GM19193 (cell line): ENCODE results near the gene TMEM242.

Experiments
- POLR2A ChIP-seq: IDR thresholded peaks from 4 replicates; pipeline ENCODE4 v1.6.1; 2011; ENCODE audit not compliant: insufficient read depth, insufficient read length; ENCODE audit errors: extremely low read depth

TMEM242 gene

GRCh38 chr6:157270308-157270707 is 53.0 kb downstream of the TMEM242 start:
- TF ChIP-seq POLR2A, result no peak

DNA sequence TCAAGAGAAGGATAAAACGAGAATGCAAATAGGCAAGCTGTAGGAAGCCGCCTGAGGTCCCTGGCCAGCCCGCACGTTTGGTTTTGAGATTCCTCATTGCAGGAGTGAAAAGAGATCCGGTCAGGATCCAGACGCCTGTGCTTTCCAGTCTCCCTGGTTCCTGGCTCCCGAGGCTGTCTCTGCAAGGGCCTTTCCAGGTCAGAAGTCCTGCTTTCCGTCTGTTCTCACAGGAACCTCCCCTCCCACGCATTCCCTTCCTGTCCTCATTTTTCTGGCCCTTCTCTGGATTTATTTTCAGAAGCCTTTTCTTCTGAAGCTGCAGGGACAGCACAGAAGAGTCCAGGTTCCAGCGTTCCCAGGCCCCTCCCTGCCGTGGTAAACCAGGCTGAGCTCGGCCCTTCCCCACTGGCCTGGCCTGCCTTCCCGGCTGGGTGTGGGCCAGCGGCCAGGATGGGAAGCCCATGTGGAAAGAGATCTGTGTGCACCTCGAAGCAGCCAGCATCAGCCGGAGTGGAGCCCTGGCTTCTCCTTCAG is 54.0 kb downstream of the TMEM242 start:
- TF ChIP-seq POLR2A, result no peak

DNA sequence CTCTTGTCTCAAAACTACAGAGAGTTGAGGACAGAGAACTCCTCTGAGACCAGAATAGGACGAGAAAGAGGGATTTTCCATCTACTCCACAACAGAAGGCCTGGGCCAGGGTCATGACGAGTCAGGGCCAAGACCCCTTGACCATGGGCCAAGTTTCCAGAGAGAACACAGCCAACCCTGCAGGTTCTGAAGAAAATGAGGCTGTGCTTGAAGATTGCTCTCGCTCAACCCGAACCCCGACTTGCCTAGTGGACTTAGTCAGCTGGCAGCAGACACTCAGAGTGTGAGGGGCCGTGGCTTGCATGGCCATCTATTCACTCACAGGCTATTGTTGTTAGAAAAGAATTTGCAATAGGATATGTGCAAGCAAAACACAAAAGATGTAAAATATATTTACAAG is 54.5 kb downstream of the TMEM242 start:
- no peak for TF ChIP-seq POLR2A

GRCh38 chr6:157268396-157268795 is 54.9 kb downstream of the TMEM242 start:
- no peak for TF ChIP-seq POLR2A

DNA sequence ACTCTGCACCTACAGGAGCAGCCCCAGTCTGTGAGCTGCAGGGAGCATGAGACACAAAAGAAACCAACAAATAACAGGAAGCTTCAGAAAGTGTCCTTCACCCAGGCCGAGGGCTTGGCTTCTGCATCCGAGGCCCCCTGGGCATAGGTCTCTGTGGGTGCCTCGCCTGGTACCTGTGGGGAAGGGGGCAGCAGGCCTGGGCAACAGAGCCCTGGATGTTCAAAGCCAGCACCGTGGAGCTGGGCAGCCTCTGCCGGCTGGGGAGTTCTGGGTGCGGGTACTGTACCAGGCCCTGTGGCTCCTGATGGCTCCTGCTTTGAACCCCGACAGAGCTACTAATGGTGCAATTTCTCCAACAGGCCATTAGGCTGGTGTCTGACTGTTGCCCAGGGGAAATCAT is 55.7 kb downstream of the TMEM242 start:
- no peak for TF ChIP-seq POLR2A

DNA sequence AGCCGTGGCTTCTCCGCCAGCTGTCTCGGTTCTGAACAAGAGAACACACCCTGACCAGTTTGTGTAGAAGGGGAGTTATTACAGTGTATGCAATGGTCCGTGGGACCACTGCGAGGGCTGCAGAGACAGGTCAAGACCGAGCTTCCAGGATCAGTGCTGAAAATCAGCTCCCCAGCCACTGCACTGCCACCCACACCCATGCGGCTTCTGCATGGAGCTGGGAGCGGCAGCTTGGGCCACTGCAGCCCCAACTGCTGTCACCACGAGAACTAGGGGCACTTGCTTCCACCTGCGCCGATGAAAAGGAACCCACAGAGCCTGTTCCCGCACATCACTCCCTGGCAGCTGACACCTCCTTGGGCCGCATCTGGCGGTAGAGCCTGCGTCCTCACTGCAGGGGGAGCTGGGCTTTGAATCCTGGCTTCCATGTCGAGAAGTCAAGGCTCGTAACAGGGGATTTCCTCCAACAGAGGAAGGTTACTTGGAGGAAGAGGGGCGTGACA is 56.2 kb downstream of the TMEM242 start:
- no peak for TF ChIP-seq POLR2A

DNA sequence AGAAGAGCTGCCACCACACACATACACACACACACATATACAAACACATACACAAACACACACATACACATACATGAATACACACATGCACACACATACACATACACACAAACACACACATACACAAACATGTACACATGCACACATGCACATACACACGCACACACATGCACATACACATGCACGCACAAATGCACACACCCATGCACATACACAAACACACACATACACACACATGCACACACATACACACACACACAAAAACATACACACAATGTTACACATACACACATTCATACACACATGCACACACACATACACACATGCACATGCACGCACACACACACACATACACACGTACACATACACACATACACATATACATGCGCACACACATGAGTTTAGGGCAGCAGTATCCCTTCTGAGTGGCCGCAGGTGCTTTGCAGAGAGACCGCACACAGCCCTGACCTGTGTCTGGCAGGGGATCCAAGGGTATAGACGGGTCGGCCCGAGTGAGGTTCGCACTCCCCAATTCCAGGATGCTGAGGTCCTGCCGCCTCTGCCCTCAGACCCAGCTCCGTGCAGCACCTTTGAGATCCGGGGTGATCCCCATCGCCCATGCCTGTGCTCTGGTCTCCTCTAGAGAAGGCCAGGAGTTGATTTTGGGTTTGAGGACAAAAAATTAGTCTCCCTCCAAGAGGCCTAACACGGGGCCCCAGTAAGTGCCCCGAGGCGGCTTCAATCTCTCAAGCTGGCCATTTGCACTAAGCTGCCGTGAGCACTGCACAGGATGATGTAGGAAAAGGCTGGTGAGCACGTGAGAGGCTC is 56.8 kb downstream of the TMEM242 start:
- no peak for TF ChIP-seq POLR2A

DNA sequence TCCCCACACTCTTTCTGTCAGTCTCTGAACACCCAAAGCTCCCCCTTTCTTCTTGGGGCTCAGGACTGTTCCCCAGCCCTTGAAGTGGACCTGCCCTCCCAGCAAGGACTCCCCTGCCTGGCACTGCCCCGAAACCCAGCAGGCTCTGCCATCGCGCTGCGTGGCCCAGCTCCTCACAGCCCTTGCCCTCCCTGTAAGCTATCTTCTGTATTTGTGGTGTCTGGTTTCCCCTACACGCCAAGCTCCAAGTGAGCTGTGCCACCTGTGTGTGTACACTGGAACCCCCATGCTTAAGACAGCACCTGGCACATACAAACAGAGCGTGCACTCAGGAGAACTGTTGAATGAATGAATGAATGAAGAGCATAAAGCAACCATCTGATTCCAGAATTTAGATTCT is 57.7 kb downstream of the TMEM242 start:
- TF ChIP-seq POLR2A, result no peak

DNA sequence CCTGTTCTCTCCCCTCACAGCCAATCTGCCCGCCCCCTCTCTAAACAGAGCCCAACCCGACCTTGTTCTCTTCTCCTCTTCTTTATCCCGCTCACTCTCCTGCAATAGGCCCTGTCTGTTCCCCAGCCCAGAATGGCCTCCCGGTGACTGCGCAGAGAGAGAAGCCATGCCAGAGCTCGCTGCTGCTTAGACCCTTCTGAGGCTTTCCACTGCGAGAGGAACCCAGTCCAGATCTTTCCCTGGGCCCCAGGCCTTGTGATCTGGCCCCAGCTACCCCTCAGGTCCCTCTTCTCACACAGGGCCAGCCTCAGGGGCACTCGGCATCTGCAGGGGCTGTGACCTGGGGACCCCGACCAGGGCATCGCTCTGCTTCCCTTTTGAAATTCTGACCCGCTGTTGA is 58.1 kb downstream of the TMEM242 start:
- no peak for TF ChIP-seq POLR2A

DNA sequence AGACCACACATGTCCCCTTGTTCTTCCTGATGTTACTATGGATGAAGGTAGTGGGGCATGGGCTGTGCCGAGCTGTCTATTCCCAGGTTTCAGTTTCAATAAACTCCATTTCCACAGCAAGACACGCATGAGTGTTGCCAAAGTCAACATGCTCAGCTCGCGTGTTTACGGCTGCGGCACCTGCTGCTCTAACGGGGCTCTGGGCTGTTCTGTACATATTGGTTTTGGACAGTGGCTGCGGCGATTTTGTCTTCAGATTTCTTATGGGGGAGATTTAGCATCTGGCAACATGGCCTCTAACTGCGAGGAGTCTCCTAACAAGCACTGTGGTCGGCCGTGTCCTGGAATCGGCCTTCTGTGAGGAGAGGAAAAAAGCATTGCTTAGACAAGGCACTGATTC is 58.6 kb downstream of the TMEM242 start:
- no peak for TF ChIP-seq POLR2A

- TF ChIP-seq POLR2A, result no peak
Measured at GRCh38 chr6:157263881-157264397, 59.4 kb downstream of the TMEM242 start.

DNA sequence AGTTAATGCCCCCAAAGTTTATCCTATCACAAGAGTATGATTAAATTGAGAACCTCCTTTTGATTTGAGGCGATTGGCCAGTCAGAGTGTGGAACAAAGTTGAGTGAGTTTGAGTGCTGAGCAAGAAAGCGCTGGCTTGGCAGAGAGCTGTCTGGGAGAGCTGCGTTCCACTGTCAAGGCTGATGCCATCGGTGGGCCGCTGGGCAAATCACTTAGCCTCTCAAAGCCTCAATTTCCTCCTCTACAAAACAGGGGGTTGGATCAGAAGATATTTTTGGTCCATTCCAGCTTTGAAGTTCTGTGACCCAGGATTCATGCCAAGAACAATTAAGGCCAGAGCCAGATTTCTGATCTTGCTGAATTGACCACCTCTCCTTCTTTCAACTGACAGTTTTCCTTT is 60.2 kb downstream of the TMEM242 start:
- TF ChIP-seq POLR2A, result no peak

DNA sequence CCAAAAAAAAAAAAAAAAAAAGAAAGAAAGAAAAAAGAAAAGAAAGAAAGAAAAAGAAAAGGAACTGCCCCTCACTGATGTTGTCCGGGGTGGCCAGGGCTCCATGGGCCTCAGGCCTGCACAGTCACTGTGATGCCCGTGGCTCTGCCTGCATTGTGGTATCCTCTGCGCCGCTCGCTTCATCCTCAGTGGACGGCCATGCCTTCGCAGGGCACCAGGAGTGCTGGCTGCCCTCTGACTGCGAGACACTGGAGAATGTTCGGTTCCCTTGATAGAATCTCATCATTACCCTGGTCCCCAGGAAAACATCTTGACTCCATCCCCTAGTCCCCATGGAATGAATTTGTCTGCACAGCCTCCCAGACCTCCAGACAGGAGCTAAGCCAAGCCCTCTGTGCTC is 61.7 kb downstream of the TMEM242 start:
- TF ChIP-seq POLR2A, result no peak

GRCh38 chr6:157260735-157261410 is 62.4 kb downstream of the TMEM242 start:
- no peak for TF ChIP-seq POLR2A

- no peak for TF ChIP-seq POLR2A
Measured at GRCh38 chr6:157259443-157259842, 63.9 kb downstream of the TMEM242 start.

GRCh38 chr6:157258878-157259277 is 64.4 kb downstream of the TMEM242 start:
- no peak for TF ChIP-seq POLR2A

DNA sequence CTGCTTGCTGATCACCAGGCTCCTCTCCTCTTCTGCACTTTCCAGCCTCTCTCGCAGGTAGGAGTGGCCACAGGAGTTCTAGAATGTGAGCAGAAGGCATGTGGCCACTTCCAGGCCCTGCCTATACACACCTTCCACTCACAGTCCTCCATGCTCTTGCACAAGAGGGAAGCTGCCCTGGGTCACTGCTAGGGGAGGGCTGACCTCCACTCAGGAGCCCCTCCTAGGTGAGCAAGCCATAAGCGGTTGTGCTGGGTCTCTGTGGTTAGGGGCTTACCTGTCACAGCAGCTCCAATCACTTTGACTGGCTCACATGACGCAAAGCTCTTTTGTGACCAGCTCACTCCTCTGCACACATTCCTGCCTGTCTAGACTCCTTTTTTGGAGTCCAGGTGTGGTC is 68.2 kb downstream of the TMEM242 start:
- TF ChIP-seq POLR2A, result no peak

- TF ChIP-seq POLR2A, result no peak
Measured at GRCh38 chr6:157254538-157254937, 68.8 kb downstream of the TMEM242 start.
